Left ventricle myocardium inferior (tissue), 1 donor: ENCODE data around the gene ISOC2. TPM values are rescaled to one million over a fixed set of nuclear protein-coding genes. Genes with fewer than 3 reads are reported as not detected.

Experiments used
- DNase-seq: peaks from one replicate; pipeline ENCODE4 v3.0.0-alpha.2; 2020
- H3K27ac ChIP-seq: fragments of 200-600 bp; replicated peaks from 2 replicates; pipeline ENCODE4 v1.8.0; 2021
- H3K27me3 ChIP-seq: fragments of 200-600 bp; 2 replicates; pipeline ENCODE4 v1.8.0; 2021; ENCODE audit warnings: low read depth
- H3K36me3 ChIP-seq: fragments of 200-600 bp; 2 replicates; pipeline ENCODE4 v1.8.0; 2021
- H3K4me1 ChIP-seq: fragments of 200-600 bp; 2 replicates; pipeline ENCODE4 v1.8.0; 2021
- H3K4me3 ChIP-seq: fragments of 200-600 bp; 2 replicates; pipeline ENCODE4 v1.8.0; 2021; ENCODE audit warnings: mild to moderate bottlenecking, moderate library complexity
- H3K9me3 ChIP-seq: fragments of 200-600 bp; replicated peaks from 2 replicates; pipeline ENCODE4 v1.8.0; 2021
- intact Hi-C: fragments of 100-400 bp; cut with micrococcal nuclease; formaldehyde crosslinking; loops from one replicate; pipeline ENCODE4 v1.11.0; 2022
- total RNA-seq: library from RNA; stranded (reverse); fragmentation: NEBNext Ultra II Directional; extraction: Animal tissue kit (Norgen Biotek cat#: 25700); gene quantifications from one replicate; pipeline ENCODE4 v1.2.1, GENCODE V29; 2021
- TF ChIP-seq, protein P1 (sequence below): fragments of 200-600 bp; IDR thresholded peaks from 2 replicates; pipeline ENCODE4 v1.8.0; 2021; ENCODE audit warnings: antibody characterized with exemption, mild to moderate bottlenecking, borderline replicate concordance
- donor health status: DM: no; HTN: yes; CAD: no; lungs with severe emphysema.

The ISOC2 gene
- total RNA-seq, 1 donor from 2014 or later, result 52.6 TPM

DNA sequence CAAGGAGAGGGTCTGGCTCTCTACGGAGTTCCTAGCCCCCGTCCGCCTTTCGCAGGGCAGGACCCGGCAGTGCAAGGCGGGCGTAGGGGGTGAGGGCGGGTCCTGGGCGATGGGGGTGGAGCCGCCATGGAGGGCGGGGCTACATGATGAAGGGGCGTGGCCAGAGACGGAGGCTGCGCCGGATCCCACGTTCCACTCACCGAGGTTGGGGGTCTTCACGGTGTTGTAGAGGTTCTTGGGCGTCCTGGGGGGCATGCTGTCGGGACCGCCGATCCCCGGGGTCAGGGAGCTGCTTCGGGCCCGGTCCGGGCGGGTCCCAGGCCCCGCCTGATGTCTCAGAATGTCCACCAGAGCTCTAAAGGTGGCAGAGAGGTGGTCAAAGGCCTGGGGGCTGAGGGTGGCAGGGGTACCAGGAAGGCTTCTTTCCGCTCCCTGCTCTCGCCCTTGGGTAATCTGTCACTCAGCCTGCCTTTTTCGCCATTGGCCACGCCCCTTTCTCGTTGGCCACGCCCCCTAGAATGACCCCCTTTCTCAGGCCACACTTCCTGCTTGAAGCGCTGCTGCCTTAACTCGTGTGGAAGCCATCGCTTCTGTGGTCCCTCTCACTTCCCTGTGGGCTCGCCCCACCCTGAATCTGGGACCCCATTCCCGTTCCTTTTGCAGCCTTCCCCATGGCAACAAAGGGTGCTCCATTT, 20.9 kb downstream of the ISOC2 start:
- no peak overlapping the region for H3K27ac ChIP-seq
- TF ChIP-seq, protein P1, sequence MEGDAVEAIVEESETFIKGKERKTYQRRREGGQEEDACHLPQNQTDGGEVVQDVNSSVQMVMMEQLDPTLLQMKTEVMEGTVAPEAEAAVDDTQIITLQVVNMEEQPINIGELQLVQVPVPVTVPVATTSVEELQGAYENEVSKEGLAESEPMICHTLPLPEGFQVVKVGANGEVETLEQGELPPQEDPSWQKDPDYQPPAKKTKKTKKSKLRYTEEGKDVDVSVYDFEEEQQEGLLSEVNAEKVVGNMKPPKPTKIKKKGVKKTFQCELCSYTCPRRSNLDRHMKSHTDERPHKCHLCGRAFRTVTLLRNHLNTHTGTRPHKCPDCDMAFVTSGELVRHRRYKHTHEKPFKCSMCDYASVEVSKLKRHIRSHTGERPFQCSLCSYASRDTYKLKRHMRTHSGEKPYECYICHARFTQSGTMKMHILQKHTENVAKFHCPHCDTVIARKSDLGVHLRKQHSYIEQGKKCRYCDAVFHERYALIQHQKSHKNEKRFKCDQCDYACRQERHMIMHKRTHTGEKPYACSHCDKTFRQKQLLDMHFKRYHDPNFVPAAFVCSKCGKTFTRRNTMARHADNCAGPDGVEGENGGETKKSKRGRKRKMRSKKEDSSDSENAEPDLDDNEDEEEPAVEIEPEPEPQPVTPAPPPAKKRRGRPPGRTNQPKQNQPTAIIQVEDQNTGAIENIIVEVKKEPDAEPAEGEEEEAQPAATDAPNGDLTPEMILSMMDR, result no peak
- intact Hi-C loops, result no loop called here
- peaks cover 11% of the 10 kb centered on the region for H3K4me1 ChIP-seq
- peaks cover 98% of the 10 kb centered on the region for H3K27me3 ChIP-seq
- no peaks in the 10 kb centered on the region for H3K9me3 ChIP-seq
- no peak overlapping the region for H3K4me3 ChIP-seq
- DNase-seq, result no peak
- no peaks in the 10 kb centered on the region for H3K36me3 ChIP-seq

DNA sequence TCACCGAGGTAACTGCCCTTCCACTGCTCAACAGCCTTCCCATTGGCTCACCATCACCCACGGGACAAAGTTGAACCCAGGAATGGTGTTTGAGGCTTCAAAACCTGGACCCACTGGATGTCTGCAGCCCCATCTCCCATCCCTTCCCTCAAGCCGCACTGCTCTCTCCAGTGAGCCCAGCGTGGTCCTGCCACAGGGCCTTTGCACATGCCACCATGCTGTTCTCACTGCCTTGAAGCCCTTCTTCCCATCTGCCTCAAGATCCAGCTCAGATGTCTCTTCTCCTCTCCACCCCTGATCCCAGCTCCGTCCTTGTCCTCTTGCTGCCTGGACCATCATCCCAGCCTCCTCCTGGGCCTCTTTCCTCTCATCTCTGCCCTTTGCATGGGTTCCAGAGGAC, 22.4 kb downstream of the ISOC2 start:
- Histone ChIP-seq H3K4me1 (peaks cover 11% of the 10 kb centered on the region), H3K27me3 (peaks cover 84% of the 10 kb centered on the region), H3K9me3 (no peaks in the 10 kb centered on the region), H3K27ac (no peak overlapping the region), H3K4me3 (no peak overlapping the region), H3K36me3 (no peaks in the 10 kb centered on the region)
- DNase-seq, result no peak
- TF ChIP-seq, protein P1, result no peak
- intact Hi-C loops, result no loop called here

DNA sequence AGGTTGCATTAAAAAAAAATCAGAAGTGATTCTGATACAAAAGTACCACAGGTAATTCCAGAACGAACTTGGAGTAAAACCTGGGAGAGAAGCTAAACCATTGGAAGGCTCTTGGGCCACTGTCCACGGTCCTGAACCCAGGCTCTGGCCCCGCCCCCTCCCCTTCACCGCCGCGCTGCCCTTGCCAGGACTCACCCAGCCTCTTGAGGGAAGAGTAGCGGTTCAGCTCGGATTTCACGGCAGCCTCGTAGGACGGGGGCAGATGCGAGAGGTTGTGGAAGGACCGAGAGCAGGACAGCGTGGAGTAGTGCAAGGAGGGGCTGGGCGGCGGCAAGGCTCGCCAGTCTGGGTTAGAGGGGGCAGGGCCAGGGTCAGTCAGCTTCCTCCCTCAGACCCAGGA, 24.0 kb downstream of the ISOC2 start:
- Histone ChIP-seq H3K36me3 (no peaks in the 10 kb centered on the region), H3K9me3 (no peaks in the 10 kb centered on the region), H3K27me3 (peaks cover 85% of the 10 kb centered on the region), H3K4me3 (no peak overlapping the region), H3K4me1 (peaks cover 11% of the 10 kb centered on the region), H3K27ac (no peak overlapping the region)
- DNase-seq, result peak; percentile 52
- intact Hi-C loops, result no loop called here
- TF ChIP-seq, protein P1, result no peak

DNA sequence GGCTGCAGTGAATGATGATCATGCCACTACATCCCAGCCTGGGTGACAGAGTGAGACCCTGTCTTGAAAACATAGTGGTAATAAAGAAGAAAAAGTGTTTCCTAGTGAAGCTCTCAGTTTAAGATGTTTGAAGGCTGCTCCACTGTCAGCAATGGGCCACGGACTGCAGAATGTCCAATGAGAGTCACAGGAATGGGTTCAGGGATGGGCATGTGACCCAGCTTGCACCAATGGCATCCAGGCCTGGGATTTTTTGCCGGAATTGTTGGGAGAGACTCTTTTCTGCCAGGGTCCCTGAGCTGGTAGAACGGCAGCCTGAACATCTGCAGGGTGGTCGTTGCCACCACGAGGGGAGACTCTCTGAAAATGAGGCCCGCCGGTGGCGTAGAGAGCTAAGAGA, 24.6 kb downstream of the ISOC2 start:
- TF ChIP-seq, protein P1, result no peak
- intact Hi-C loops, result no loop called here
- no peaks in the 10 kb centered on the region for H3K36me3 ChIP-seq
- H3K27ac ChIP-seq, result no peak overlapping the region
- H3K27me3 ChIP-seq, result peaks cover 85% of the 10 kb centered on the region
- H3K4me1 ChIP-seq, result peaks cover 9% of the 10 kb centered on the region
- no peak overlapping the region for H3K4me3 ChIP-seq
- H3K9me3 ChIP-seq, result no peaks in the 10 kb centered on the region
- DNase-seq, result no peak

DNA sequence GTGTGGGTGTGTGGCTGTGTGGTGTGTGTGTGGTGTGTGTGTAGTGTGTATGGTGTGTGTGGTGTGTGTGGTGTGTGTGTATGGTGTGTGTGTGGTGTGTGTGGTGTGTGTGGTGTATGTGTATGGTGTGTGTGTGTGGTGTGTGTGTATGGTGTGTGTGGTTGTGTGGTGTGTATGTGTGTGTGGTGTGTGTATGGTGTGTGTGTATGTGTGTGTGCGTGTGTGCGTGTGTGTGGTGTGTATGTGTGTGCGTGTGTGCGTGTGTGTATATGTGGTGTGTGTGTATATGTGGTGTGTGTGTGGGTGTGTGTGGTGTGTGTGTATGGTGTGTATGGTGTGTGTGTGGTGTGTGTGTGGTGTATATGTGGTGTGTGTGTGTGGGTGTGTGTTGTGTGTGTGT, 26.4 kb downstream of the ISOC2 start:
- Histone ChIP-seq H3K4me1 (no peaks in the 10 kb centered on the region), H3K4me3 (no peak overlapping the region), H3K27ac (no peak overlapping the region), H3K36me3 (no peaks in the 10 kb centered on the region), H3K27me3 (peaks cover 85% of the 10 kb centered on the region), H3K9me3 (no peaks in the 10 kb centered on the region)
- TF ChIP-seq, protein P1, result no peak
- intact Hi-C loops, result no loop called here
- no peak for DNase-seq
